ENCODE measurements around the gene TGM5. TPM values are rescaled to one million over a fixed set of nuclear protein-coding genes. Genes with fewer than 3 reads are reported as not detected.

The TGM5 gene
- total RNA-seq, 2 donors from 2014 or later, result 1.6 to 11.3 TPM

DNA sequence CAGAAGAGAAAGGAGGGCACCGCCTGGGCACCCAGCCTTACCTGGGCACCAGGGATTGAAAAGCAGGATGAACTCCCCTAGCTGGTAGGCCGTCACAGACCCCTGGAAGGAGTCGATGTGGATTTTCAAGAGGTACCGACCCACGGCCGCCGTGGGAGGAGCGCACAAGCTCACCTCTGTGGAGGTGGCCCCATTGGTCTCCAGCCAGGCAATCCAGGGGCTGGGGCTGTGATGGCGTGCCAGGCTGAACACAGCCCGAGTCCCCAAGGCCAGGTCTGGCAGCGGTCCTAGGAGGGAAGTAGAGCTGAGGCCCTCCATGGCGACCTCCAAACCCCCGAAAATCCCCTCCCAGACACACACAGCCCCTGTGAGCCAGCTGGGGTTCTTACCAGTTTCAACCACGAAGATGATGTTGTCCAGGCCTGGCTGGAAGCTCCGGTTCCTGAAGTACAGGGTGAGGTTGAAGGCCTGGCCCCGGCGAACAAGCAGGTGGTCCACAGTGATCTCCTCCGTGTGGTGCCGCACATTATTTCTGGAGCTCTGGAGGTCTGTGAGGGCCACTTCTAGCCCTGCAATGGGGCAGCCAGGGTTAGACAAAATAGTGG, 6.6 kb downstream of the TGM5 start:
- no peaks in the 10 kb centered on the region for H3K9me3 ChIP-seq
- H3K4me3 ChIP-seq, result no peak overlapping the region
- WGBS, result 94% methylated on average over 18 of the region's 19 CpGs
- intact Hi-C loops (cut with DNase I), result no loop called here
- TF ChIP-seq POLR2AphosphoS5 (IDR thresholded peaks at IDR 0.05) (no peak), POLR2A (IDR thresholded peaks at IDR 0.05) (no peak)
- TF ChIP-seq, protein P1, sequence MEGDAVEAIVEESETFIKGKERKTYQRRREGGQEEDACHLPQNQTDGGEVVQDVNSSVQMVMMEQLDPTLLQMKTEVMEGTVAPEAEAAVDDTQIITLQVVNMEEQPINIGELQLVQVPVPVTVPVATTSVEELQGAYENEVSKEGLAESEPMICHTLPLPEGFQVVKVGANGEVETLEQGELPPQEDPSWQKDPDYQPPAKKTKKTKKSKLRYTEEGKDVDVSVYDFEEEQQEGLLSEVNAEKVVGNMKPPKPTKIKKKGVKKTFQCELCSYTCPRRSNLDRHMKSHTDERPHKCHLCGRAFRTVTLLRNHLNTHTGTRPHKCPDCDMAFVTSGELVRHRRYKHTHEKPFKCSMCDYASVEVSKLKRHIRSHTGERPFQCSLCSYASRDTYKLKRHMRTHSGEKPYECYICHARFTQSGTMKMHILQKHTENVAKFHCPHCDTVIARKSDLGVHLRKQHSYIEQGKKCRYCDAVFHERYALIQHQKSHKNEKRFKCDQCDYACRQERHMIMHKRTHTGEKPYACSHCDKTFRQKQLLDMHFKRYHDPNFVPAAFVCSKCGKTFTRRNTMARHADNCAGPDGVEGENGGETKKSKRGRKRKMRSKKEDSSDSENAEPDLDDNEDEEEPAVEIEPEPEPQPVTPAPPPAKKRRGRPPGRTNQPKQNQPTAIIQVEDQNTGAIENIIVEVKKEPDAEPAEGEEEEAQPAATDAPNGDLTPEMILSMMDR (IDR thresholded peaks at IDR 0.05), result no peak
- H3K27ac ChIP-seq, result no peak overlapping the region
- H3K27me3 ChIP-seq (replicated peaks; ENCODE audit: insufficient read depth), result no peaks in the 10 kb centered on the region
- H3K4me1 ChIP-seq (replicated peaks), result no peaks in the 10 kb centered on the region
- DNase-seq (ENCODE audit: low spot score), result no peak
- H3K36me3 ChIP-seq, result no peaks in the 10 kb centered on the region

DNA sequence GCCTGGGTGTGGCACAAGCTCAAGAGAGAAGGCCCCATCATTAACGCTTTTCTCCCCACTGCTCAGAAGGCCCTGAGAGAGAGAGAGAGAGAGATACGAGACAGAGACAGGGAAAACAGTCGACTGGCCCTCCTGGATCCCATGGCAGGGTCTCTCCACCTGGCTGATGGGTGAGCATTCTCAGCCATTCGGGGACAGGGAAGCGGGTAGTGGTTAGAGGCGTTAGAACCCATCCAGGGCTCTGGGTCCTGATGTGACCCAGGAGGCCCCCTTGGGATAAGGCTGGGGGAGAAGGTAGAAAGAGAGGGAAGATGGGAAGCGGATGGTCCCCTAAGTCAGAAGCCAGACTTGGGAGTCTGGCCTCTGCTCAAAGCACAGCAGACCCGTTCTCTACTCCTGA, 7.9 kb downstream of the TGM5 start:
- WGBS, result 93% methylated on average over 6 of the region's 8 CpGs

DNA sequence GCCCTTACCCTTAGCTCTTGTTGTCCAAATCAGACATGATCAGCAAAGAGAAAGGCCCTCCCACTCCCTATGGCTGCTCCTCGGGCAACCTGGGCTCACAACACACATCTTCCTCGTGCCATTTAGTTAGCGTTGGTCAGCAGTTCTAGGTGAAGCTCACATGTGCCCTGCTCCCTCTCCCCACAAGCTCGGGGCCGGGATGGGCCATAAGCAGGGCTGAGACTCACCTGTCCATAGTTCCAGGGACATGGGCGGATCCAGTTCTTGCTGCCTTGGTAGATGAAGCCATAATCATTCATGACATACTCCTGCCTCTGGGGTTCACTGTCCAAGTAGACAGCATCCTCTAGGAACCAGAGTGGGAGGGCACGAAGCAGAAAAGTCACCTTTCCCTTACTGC, 10.4 kb downstream of the TGM5 start:
- H3K4me3 ChIP-seq, result no peak overlapping the region
- no peaks in the 10 kb centered on the region for H3K9me3 ChIP-seq
- WGBS, result 86% methylated on average over 7 of the region's 7 CpGs
- no peaks in the 10 kb centered on the region for H3K4me1 ChIP-seq (replicated peaks)
- no peaks in the 10 kb centered on the region for H3K27me3 ChIP-seq (replicated peaks; ENCODE audit: insufficient read depth)
- intact Hi-C loops (cut with DNase I), result no loop called here
- TF ChIP-seq, protein P1 (IDR thresholded peaks at IDR 0.05), result no peak
- TF ChIP-seq POLR2AphosphoS5 (IDR thresholded peaks at IDR 0.05) (no peak), POLR2A (IDR thresholded peaks at IDR 0.05) (no peak)
- no peak for DNase-seq (ENCODE audit: low spot score)
- no peaks in the 10 kb centered on the region for H3K36me3 ChIP-seq
- H3K27ac ChIP-seq, result no peak overlapping the region

More for the DNA sequence above, 7.9 kb downstream of the TGM5 start:
- H3K9me3 ChIP-seq, result no peaks in the 10 kb centered on the region
- intact Hi-C loops (cut with DNase I), result no loop called here
- TF ChIP-seq, protein P1 (IDR thresholded peaks at IDR 0.05), result no peak
- TF ChIP-seq POLR2A (IDR thresholded peaks at IDR 0.05) (no peak), POLR2AphosphoS5 (IDR thresholded peaks at IDR 0.05) (no peak)
- no peaks in the 10 kb centered on the region for H3K36me3 ChIP-seq
- no peaks in the 10 kb centered on the region for H3K27me3 ChIP-seq (replicated peaks; ENCODE audit: insufficient read depth)
- no peaks in the 10 kb centered on the region for H3K4me1 ChIP-seq (replicated peaks)
- H3K27ac ChIP-seq, result no peak overlapping the region
- no peak overlapping the region for H3K4me3 ChIP-seq
- no peak for DNase-seq (ENCODE audit: low spot score)

DNA sequence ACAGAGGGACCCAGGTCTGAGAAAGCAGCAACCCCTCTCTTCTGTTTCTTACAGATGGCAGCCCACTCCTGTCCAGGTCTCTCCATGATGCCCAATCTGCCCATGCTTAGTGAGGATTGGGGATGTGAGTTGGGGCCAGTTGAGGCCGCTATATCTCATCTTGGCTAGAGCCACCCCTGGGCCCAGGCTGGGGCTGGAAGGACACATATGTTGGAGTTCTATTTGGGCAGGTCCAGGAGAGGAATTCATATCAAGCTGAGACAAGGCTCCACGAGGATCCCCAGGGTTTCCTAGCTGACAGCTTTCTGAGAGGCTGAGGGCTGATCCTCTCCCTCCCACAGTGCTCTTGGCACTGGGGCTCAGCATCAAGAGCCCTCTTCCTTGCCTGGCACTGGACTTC, 11.4 kb downstream of the TGM5 start:
- Histone ChIP-seq H3K27ac (no peak overlapping the region), H3K4me1 (replicated peaks) (no peaks in the 10 kb centered on the region), H3K27me3 (replicated peaks; ENCODE audit: insufficient read depth) (no peaks in the 10 kb centered on the region), H3K9me3 (no peaks in the 10 kb centered on the region), H3K36me3 (no peaks in the 10 kb centered on the region), H3K4me3 (no peak overlapping the region)
- intact Hi-C loops (cut with DNase I), result no loop called here
- 75% methylated on average over 2 of the region's 2 CpGs for WGBS
- no peak for DNase-seq (ENCODE audit: low spot score)
- TF ChIP-seq, protein P1 (IDR thresholded peaks at IDR 0.05), result no peak
- TF ChIP-seq POLR2AphosphoS5 (IDR thresholded peaks at IDR 0.05) (no peak), POLR2A (IDR thresholded peaks at IDR 0.05) (no peak)
